ENCODE data around the gene MTURN.

DNA sequence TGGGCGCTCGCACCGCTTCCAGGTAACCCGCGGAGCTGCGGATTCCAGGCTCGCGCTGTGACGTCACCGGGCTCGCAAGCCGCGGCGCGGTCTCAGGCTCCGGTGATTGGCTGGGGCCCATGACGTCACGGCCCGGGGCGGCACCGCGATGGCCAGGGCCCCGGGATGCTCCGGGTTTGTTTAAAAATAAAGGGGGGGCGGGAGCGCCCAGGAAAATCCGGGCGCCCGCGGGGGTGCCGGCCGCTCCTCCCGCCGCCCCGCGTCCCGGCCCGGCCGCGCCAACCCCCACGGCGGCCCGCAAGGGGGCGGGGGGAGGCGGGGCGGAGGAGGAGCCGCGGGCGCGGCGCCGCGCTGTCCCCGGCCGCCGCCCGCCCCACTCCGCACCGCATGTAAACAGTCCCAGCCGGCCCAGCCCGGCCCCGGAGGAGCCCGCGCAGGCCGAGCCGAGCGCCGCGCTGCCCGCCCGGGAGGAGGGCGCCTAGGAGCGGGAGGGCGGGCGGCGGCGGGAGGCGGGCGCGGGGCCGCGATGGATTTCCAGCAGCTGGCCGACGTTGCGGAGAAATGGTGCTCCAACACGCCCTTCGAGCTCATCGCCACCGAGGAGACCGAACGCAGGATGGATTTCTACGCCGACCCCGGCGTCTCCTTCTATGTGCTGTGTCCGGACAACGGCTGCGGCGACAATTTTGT, at the start of gene MTURN:
- TF ChIP-seq, protein P1, sequence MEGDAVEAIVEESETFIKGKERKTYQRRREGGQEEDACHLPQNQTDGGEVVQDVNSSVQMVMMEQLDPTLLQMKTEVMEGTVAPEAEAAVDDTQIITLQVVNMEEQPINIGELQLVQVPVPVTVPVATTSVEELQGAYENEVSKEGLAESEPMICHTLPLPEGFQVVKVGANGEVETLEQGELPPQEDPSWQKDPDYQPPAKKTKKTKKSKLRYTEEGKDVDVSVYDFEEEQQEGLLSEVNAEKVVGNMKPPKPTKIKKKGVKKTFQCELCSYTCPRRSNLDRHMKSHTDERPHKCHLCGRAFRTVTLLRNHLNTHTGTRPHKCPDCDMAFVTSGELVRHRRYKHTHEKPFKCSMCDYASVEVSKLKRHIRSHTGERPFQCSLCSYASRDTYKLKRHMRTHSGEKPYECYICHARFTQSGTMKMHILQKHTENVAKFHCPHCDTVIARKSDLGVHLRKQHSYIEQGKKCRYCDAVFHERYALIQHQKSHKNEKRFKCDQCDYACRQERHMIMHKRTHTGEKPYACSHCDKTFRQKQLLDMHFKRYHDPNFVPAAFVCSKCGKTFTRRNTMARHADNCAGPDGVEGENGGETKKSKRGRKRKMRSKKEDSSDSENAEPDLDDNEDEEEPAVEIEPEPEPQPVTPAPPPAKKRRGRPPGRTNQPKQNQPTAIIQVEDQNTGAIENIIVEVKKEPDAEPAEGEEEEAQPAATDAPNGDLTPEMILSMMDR (IDR thresholded peaks at IDR 0.05): no peak
- TF ChIP-seq POLR2A (IDR thresholded peaks at IDR 0.05): no peak
